ENCODE data around the gene CAPN14. TPM values are rescaled to one million over a fixed set of nuclear protein-coding genes. Genes with fewer than 3 reads are reported as not detected.

The CAPN14 gene
- total RNA-seq, 2 donors from 2014 or later = 0.09 to 0.47 TPM

- DNase-seq (peak; percentile 36 to 40), ATAC-seq (peak; percentile 86)
- intact Hi-C loops (cut with DNase I, micrococcal nuclease) = loop anchor here in 1 of 2 donors (5.0 kb wide), 1 partner anchor 458 kb away; no protein-coding TSS in a partner anchor
Observed at GRCh38 chr2:31170071-31170698, 47.1 kb downstream of the CAPN14 start.

DNA sequence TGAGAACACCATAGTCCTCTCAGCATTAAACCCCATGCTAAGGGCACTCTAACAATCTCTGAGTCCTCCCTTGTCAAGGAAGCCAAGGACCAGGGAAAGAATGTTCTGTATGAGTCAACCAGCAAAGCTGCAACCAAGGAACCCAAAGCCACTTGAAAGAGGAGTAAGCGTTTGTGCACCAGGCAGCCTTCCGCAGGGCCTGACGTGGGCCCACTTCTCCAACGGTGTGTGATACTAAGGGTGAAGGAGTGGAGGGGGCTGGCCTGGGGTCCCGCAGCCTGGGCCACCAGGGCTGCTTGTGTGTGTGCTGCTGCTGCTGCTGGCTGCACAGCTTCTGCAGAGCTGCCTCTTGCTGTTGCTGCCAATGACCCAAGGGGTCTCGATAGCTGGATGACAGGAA, 49.0 kb downstream of the CAPN14 start:
- no peak for DNase-seq
- intact Hi-C loops (cut with DNase I, micrococcal nuclease) = no loop called here
- ATAC-seq = no peak

DNA sequence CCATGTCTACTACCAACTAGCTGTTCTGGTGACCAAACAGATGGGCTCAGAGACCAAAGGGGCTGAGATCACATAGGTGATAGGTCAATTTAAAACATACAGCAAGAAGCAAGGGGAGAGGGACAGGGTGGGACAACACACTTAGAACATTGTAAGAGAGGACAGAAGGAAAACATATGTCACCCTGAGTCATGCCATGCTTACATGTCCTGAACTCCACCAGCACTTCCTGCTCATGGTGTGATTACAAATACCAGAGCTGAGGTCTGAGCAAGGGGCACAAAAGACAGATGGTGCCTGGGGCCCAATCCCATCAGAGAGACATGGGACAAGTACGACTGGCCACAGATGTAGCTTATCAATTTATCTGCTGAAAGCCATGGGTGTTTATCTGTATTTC, 50.4 kb downstream of the CAPN14 start:
- DNase-seq (no peak), ATAC-seq (no peak)
- intact Hi-C loops (cut with DNase I, micrococcal nuclease) = no loop called here

GRCh38 chr2:31163011-31163539, 54.2 kb downstream of the CAPN14 start:
- DNase-seq (no peak), ATAC-seq (no peak)
- intact Hi-C loops (cut with DNase I, micrococcal nuclease) = loop anchor here in 1 of 2 donors (5.0 kb wide), 1 partner anchor 446 kb away; no protein-coding TSS in a partner anchor

GRCh38 chr2:31161637-31162036, 55.7 kb downstream of the CAPN14 start:
- DNase-seq = no peak
- intact Hi-C loops (cut with DNase I, micrococcal nuclease) = loop anchor here in 1 of 2 donors (5.0 kb wide), 1 partner anchor 444 kb away; no protein-coding TSS in a partner anchor
- no peak for ATAC-seq

- ATAC-seq (no peak), DNase-seq (no peak)
- intact Hi-C loops (cut with DNase I, micrococcal nuclease) = no loop called here
Observed at GRCh38 chr2:31151501-31151900, 65.8 kb downstream of the CAPN14 start.

- no peak for ATAC-seq
- no peak for DNase-seq
- intact Hi-C loops (cut with DNase I, micrococcal nuclease) = no loop called here
Observed at GRCh38 chr2:31150120-31150670, 67.1 kb downstream of the CAPN14 start.

- intact Hi-C loops (cut with DNase I, micrococcal nuclease) = no loop called here
- no peak for ATAC-seq
- DNase-seq = no peak
Observed at GRCh38 chr2:31148514-31148913, 68.8 kb downstream of the CAPN14 start.

DNA sequence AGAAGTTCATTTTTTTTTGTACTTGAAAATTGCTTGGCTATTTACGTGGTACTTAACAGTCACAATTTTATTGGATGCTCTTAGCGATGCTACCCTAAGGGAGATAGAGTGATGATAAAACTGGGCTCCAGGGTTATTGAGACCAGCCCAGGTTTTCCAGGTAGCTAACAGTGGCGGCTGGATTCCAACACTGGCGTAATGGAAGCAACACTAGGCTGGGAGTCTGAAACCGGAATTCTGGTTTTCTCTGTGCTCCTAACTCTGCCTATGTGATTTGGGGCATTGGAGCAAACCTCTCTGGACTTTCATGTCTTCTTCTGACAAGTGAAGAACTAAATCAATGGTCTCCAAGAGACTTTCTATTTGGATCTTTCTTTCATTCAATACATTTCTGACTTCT, 69.7 kb downstream of the CAPN14 start:
- DNase-seq (no peak), ATAC-seq (no peak)
- intact Hi-C loops (cut with DNase I, micrococcal nuclease) = no loop called here

DNA sequence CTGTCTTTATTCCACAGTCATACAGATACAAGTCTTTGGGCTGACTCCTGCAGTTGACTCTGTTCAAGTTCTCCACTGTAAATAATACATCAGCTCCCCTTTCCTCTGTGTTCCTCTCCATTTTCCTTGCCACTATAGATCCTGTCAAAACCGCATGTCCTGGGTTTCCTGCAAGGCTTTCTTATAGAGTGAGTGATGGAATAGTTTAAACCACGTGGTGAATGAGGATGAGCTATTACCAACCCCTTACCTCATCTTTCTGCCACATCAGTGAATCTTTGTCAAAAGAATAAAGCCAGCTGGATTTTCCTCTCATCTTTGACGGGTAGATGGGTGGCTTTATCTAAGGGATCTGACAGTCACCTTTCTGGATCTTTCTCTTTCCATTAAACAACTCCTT, 75.2 kb downstream of the CAPN14 start:
- DNase-seq (no peak), ATAC-seq (no peak)
- intact Hi-C loops (cut with DNase I, micrococcal nuclease) = no loop called here

DNA sequence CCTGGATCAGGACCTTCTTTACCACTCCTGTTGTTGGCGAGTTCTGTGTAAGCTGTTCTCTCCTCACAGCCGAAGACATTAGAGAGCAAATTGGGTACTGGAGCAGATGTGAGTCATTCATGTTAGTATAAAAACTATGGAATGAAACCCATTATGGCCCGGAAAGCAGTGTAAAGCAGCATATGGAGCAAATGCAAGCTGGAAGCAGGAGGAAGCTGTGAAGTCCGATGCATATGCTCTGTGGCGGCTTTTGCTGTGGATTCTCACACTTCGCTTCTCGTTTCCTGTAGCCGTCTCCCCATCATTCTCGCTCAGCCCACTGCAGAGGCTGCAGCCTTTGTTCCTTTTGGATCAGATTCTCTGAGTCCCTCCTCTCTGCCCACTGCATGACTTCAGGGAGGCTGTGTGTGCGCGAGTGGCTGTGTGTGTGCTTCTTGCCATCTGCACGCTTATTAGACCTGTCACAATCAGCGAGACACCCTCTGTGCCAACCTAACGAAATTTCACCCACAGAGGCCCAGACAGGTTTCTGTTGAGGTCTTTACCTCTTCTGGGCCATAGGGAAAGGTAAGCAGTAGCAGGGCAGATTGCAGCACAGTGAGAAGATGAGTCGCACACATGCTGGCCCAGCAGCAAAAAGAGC, 75.8 kb downstream of the CAPN14 start:
- ATAC-seq (no peak), DNase-seq (no peak)
- intact Hi-C loops (cut with DNase I, micrococcal nuclease) = no loop called here

DNA sequence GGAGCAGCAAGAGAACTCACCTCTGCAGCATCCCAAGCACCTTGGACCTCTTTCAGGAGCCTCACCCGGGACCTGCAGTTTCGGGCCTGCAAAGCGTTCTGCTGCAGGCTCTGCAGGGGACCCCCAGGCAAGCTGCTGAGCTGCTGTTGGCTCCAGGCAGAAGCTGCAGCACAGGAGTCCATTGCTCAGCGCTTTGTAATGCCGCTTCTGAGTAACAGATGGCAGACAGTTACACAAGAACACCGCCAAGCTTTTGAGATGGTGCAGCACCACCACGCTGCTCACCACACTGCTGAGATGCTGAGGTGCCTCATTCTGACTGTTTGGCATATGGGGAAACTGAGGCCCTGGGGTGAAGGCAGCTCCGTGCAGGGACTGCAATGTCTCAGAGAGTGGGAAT, 77.2 kb downstream of the CAPN14 start:
- intact Hi-C loops (cut with DNase I, micrococcal nuclease) = no loop called here
- no peak for DNase-seq
- no peak for ATAC-seq

DNA sequence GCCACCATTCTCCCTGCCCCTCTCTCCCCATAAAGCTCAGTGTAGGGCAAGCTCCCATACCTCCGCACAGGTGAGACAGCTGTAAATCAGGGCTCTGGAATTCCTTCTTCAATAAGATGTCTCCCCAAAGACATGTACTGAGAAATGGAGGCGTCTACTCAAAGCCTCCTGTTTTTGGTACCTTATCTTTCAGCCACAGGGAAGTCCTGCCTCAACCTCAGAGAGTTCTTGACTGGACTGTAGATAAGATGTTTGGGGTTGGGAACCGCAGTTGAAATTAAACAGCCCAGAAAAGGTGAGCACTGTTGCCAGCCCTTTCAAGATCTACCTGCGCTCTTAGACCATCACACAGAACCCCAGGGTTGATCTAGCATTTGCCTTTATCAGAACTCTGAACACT, 77.6 kb downstream of the CAPN14 start:
- ATAC-seq = no peak
- intact Hi-C loops (cut with DNase I, micrococcal nuclease) = no loop called here
- no peak for DNase-seq

DNA sequence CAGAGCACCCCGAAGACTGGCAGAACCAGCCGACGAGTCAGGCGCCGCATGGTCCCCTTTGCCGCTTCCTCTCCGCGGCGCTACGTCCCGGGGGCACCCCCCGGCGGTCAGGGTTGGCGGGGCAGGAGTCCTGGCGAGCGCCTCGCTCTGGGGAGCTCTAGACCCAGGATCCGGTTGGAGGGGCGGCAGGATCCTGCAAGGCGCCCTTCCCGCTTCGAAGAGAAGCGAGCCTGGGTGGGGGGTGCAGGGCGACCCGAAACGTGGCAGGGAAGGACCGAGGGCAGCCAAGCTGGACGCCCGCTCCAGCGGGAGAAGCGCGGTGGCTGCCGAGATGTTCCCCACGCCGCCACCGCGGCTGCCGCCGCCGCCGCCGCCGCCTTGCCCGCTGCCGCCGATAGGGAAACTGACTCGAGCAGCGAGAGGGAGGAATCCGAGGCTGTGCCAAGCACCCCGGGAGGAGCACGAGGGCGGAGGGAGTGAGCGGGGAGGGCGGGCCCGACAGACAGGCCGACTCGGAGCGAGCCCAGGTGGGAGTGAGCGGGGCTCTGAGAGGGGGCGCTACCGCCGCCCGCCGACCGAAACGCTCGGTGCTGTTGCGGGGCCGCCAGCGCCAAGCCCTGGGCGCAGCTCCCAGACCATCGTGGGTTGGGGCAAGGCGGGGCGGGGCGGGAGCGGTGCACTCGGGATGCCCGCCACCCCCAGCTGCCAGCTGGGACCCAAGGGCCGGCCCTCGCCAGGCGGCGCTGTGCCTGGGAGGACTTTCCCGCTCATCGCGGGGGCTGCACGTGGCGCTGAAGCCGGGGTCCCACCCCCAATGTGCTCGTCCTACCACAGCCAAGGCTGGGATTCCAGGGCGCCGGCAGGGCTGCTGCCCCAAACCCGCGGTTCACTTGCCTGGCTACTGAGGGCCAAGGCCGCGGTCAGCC, 79.0 kb downstream of the CAPN14 start, which contains the start of gene GALNT14:
GALNT14 (minus strand) TSS at position 404 of the 926 bp plus-strand sequence; CDS start at position 50, 354 bp downstream.
- intact Hi-C loops (cut with DNase I, micrococcal nuclease) = no loop called here

GRCh38 chr2:31137211-31138036, 79.9 kb downstream of the CAPN14 start:
- ATAC-seq = no peak
- intact Hi-C loops (cut with DNase I, micrococcal nuclease) = no loop called here
- DNase-seq = peak in 1 of 2 donors; percentile 5

More for the DNA sequence above, 79.0 kb downstream of the CAPN14 start, which contains the start of gene GALNT14:
- ATAC-seq = peak; percentile 69
- DNase-seq = peak; percentile 35 to 42

GRCh38 chr2:31136732-31137131, 80.6 kb downstream of the CAPN14 start:
- intact Hi-C loops (cut with DNase I, micrococcal nuclease) = no loop called here
- no peak for ATAC-seq
- DNase-seq = no peak

DNA sequence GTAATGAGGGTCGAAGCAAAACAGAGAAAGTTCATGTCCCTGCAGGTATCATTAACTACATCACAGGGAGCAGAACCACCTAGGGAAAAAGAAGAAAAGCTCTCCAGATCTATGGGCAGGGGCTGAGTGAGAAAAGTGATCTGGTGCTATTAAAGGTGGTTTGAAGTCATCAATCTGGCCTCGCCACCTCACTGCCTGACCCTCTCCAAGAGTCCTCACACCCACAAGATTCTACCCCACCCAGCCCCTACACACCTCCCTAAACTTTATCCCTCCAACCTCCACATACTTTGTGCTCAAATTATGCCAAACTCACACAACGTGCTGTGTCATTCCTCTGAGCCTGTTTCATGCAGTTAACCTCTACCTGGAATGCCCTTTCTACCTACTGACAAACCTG, 81.3 kb downstream of the CAPN14 start:
- intact Hi-C loops (cut with DNase I, micrococcal nuclease) = no loop called here
- ATAC-seq = no peak
- no peak for DNase-seq

- ATAC-seq = no peak
- DNase-seq = no peak
- intact Hi-C loops (cut with DNase I, micrococcal nuclease) = no loop called here
Observed at GRCh38 chr2:31134480-31134879, 82.8 kb downstream of the CAPN14 start.

Measured in left colon (tissue), 2 donors.